ENCODE measurements around the gene TRMT112. TPM values are rescaled to one million over a fixed set of nuclear protein-coding genes. Genes with fewer than 3 reads are reported as not detected.

Gene TRMT112
- total and polyA plus RNA-seq, 2 of the 4 experiments (the other 2 are of a cell fraction), result 173 to 202 TPM

- H2BK5ac ChIP-seq (ENCODE audit: low read depth, low read length, poor library complexity, severe bottlenecking), result no peak overlapping the region
- DNase-seq, result no peak
- H4K8ac ChIP-seq (ENCODE audit: low read depth in 2 of 2, low read length in 2 of 2), result no peak overlapping the region
- H3K4me3 ChIP-seq (ENCODE audit: insufficient read depth, low read depth, low read length), result no peak overlapping the region
- POLR2A ChIA-PET (ENCODE audit: unreplicated experiment), result no interaction called here
- H4K5ac ChIP-seq (ENCODE audit: low read depth, low read length), result no peak overlapping the region
- intact Hi-C loops (cut with micrococcal nuclease) (no loop called here), in situ Hi-C loops (cut with MboI; ENCODE audit: low sequenced_read_pairs) (no loop called here), dilution Hi-C loops (cut with HindIII; ENCODE audit: low sequenced_read_pairs, unreplicated experiment) (no loop called here)
- WGBS, 2 experiments (ENCODE audit: extremely low coverage in 2 of 2, insufficient read length in 1 of 2), result 83% methylated on average over 4 of the region's 17 CpGs; no CpG with 5 or more reads in 1 of the 2 experiments
- H3K18ac ChIP-seq (ENCODE audit: low read depth, low read length), result no peak overlapping the region
- H3K79me1 ChIP-seq (ENCODE audit: low read depth in 1 of 2, low read length in 2 of 2), result peaks cover 8 to 15% of the 10 kb centered on the region in 2 experiments
- H2AFZ ChIP-seq (replicated peaks; ENCODE audit: low read length, poor library complexity), result no peak overlapping the region
- no peak overlapping the region for H3K4ac ChIP-seq (ENCODE audit: low read depth, low read length)
- no peak overlapping the region for H2BK20ac ChIP-seq (ENCODE audit: low read depth, low read length)
- H3K9me3 ChIP-seq (ENCODE audit: control insufficient read depth, insufficient read depth, low read length), result no peaks in the 10 kb centered on the region
- no peak overlapping the region for H2BK120ac ChIP-seq (ENCODE audit: low read depth, low read length)
- no peak overlapping the region for H3K27ac ChIP-seq (ENCODE audit: insufficient read depth, low read length)
- H3K4me2 ChIP-seq (ENCODE audit: low read depth, low read length), result no peak overlapping the region
- peaks cover 5% of the 10 kb centered on the region; the same call in 1 of the 2 replicates for H3K9me1 ChIP-seq (ENCODE audit: insufficient read depth, low read length)
- no peaks in the 10 kb centered on the region for H4K20me1 ChIP-seq (ENCODE audit: insufficient read depth, low read length)
- H3K56ac ChIP-seq (ENCODE audit: extremely low read depth, insufficient read depth, low read length), result no peak overlapping the region
- H2AK5ac ChIP-seq (ENCODE audit: low read depth, low read length), result no peak overlapping the region
- no peak overlapping the region for H4K91ac ChIP-seq (ENCODE audit: insufficient read depth, low read depth, low read length)
- H2BK15ac ChIP-seq (ENCODE audit: low read depth, low read length), result no peak overlapping the region
- ATAC-seq (ENCODE audit: low read depth), result no peak
- TF ChIP-seq CTCF (conservative IDR thresholded peaks at IDR 0.05; ENCODE audit: low read depth, low read length) (no peak), MAFK (IDR thresholded peaks at IDR 0.05; ENCODE audit: low read depth, low read length) (no peak), CEBPB (IDR thresholded peaks at IDR 0.05; ENCODE audit: low read depth, low read length) (no peak), FOS (IDR thresholded peaks at IDR 0.05; ENCODE audit: low read depth, low read length) (no peak), RAD21 (IDR thresholded peaks at IDR 0.05; ENCODE audit: low read length) (no peak), CHD1 (IDR thresholded peaks at IDR 0.05; ENCODE audit: low read depth, low read length) (no peak), NFE2L2 (IDR thresholded peaks at IDR 0.05; ENCODE audit: low read depth, low read length) (no peak), ELK1 (IDR thresholded peaks at IDR 0.05; ENCODE audit: borderline replicate concordance, low read depth, low read length) (no peak), USF2 (IDR thresholded peaks at IDR 0.05; ENCODE audit: low read depth, low read length) (no peak), MXI1 (IDR thresholded peaks at IDR 0.05; ENCODE audit: borderline replicate concordance, low read depth, low read length) (no peak), RCOR1 (IDR thresholded peaks at IDR 0.05; ENCODE audit: insufficient replicate concordance, low read length) (no peak), RFX5 (IDR thresholded peaks at IDR 0.05; ENCODE audit: low read depth, low read length) (no peak)
- no peaks in the 10 kb centered on the region for H3K27me3 ChIP-seq (ENCODE audit: control insufficient read depth, insufficient read depth, low read length)
- CTCF ChIA-PET, result interaction anchor here (1.0 to 1.3 kb wide), 3 partner anchors 8 to 78 kb away, joined by 3 to 4 read pairs (median 3); no protein-coding TSS in a partner anchor
- peak overlapping the region; percentile 30; the same call in 1 of the 2 replicates for H3K9ac ChIP-seq (ENCODE audit: low read depth, low read length)
- peaks cover 2% of the 10 kb centered on the region for H3K4me1 ChIP-seq (ENCODE audit: control insufficient read depth, insufficient read depth, low read length)
- no peak overlapping the region for H2AK9ac ChIP-seq (replicated peaks; ENCODE audit: low read depth, low read length, poor library complexity)
- no peak overlapping the region for H3K23ac ChIP-seq (ENCODE audit: low read depth, low read length)
- no TSS peak for BruUV-seq (replicated peaks)
- H3K36me3 ChIP-seq (ENCODE audit: control insufficient read depth, insufficient read depth, low read length), result peaks cover 32% of the 10 kb centered on the region
- no peak overlapping the region for H3K14ac ChIP-seq (replicated peaks; ENCODE audit: low read depth, low read length)
These were observed 40.5 kb downstream of the TRMT112 start for GRCh38 chr11:64276653-64277431.

All from IMR-90 (cell line).